ENCODE results near the gene C1orf35.

- TF ChIP-seq POLR2A (IDR thresholded peaks at IDR 0.05) (no peak), CTCF (IDR thresholded peaks at IDR 0.05) (no peak)
Measured at GRCh38 chr1:228131766-228132165, 28.6 kb upstream of the C1orf35 start.
